NCI-H510A treated with DMSO at 0.1 percent for 48 hours (cell line): ENCODE measurements around the gene ALDOA.
A peak's percentile ranks its signal among the peaks of the same experiment; 100 is the strongest.

Source experiments
- DNase-seq: peaks from one replicate; lab custom pipeline; 2025; lab: John Stamatoyannopoulos, UW

Gene ALDOA

DNA sequence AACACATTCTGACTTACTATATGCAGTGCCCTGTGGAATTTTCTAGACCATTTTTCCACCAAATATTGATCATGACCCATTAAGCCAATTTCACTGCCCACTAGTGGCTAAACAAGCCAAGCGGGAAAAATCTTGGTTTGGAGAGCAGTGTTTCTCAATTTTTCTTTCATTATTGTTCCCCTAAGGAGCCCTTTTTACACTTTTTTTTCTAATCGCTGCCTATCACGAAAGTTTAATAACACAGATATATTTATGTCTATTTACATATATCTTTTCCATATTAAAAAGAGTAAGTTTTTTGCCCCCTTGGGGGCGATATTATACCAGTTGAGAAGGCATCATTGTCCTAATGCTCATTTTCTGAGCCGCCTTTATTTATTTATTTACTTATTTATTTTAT is 23.7 kb upstream of the ALDOA start:
- no peak for DNase-seq

DNA sequence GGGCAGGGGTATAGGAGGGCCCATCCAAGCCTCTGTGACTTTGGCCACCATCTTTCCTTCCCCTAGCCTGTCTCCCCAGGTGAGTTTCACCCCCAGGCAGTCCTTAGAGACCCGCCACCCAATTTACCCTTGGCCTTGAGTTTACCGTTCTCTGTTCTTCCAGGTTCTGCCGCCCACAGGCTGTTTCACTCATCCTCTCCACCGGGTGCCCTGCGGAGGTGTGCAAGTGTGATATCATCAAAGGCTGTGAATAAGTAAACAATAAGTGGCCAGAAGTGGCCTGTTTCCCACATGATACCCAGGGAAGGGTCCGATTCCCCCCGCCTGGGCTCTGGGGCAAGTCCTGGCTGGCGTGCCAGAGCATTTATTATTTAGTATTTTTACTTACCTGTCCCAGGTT is 19.4 kb upstream of the ALDOA start:
- peak; percentile 10 for DNase-seq

DNA sequence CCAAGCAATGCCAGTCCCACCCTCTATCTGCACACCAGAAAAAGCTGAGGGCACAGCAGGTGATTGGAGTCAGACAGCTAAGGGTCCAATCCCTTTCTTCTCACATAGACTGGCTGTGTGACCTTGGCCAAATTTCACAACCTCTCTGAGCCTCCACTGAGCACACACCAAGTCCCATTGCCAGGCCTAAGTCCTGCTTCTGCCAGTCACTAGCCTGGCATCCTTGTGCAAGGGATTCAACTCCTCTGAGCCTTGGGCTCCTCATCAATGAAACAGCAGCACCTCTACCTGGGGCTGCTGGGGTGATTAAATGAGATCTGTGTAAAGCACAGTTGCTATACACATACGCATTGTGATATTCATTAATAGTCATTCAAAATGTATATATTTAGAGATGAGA is 19.0 kb upstream of the ALDOA start:
- DNase-seq: no peak

- DNase-seq: no peak
These were observed 15.7 kb upstream of the ALDOA start for GRCh38 chr16:30049871-30050270.

DNA sequence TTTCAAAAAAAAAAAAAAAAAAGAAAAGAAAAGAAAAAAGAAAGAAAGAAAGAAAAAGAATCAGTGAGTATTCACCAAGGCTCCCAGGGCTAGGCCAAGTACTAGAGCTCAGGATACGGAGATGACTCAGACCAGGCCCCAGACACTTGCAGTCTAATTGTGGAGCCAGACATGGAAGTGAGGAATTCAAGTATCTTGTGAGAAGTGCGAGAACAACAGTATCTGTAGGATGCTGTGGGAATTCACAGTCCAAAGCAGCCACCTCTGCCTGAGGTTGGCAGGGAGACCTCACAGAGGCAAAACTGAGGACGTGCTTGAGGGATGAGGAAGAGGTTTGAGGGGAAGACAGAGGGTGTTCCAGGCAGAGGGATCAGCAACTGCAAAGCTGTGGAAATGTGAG is 14.0 kb upstream of the ALDOA start:
- DNase-seq: no peak

DNA sequence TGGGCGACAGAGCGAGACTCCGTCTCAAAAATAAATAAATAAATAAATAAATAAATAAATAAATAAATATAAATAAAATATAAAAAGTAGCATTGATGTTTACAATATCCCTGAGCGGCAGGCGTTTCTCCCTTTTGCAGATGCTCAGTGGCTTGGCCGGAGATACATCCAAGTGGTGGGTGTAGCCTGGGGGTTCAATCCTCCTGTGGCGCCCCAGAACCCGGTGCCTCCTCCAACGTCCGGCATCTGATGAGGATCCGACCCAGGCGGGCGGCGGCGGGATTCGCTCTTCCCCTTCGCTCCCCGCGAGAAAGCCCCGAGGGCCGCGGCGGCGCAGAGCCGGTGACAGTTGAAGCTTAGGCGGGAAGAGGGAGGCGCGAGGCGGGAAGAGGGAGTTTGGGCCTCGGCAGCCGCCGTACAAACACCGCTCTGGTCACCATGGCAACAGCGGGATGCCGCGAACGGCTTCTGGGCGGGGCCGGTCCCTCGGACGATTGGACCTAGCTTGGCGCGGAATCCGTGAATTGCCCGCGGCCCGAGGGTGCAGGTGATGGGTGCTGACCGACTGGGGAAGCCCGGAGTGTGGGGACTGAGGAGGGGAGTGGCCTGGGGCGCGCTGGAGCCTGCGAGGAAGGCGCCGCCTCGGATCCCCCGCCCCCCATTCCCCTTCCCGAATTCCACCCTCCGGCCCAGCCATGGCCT is 12.7 kb upstream of the ALDOA start:
- peak; percentile 96 for DNase-seq

- DNase-seq: peak; percentile 49
These were observed 12.1 kb upstream of the ALDOA start for GRCh38 chr16:30053376-30054015.

- DNase-seq: no peak
These were observed 11.1 kb upstream of the ALDOA start for GRCh38 chr16:30054451-30054850.

- peak; percentile 47 for DNase-seq
These were observed 10.5 kb upstream of the ALDOA start for GRCh38 chr16:30054959-30055553.

GRCh38 chr16:30060346-30060745 is 5.2 kb upstream of the ALDOA start:
- DNase-seq: no peak

DNA sequence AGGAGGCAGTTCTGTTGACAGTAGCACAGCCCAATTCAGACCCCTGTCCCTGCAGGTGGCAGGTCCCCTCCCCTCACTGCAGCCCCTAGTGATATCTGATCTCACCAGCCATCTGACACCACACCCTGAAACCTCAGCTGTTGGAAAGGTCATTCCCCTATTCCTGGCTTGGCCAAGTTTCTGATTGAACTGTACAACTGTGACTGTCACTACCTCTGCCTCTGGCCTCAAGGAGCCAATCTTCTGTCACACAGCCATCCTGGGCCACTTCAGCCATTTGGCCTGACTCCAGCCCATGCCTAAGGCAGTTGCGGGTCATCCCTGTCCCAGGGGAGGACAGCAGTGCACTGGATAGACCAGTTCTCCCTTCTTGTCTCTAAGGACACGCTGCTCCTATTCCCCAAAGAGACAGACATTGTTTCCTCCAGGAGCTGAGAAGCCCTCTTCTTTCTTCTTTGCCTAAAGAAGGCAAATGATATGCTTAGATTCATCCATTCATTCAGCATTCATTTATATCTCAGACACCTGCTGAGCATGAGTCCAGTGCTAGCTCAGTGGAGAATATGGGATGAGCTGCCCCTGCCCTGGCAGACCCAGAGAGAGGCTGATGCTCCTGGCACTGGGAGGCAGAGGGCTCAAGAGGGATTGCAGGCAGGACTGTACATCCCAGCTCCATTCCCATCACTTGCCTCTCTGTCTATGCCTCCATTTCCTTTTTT is 4.6 kb upstream of the ALDOA start:
- no peak for DNase-seq

DNA sequence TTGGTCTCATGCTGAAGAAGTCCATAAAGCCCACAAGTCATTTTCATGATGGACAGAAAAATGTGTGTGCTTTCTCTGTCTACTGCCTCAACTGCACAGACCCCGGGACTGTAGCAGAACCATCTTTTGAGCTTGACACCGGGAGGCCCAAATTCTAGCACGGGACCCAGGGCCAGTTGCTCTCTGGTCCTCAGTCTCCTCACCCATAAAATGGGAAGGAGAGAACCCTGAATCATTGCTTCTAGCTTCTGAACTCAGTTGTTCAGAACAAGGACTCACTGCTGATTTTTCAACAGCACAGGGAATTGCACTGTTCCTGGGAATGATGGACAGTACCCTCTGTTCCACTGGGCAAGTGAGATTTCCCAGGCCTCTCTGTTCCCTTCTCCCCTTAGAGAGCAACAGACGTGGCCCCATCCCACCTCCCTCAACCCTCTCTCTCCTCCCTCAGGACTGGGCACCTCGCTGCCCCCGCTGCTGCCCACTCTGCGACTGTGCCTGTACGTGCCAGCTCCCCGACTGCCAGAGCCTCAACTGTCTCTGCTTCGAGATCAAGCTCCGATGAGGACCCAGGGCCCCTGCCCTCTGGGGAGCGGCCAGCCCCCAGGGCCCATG is 2.2 kb upstream of the ALDOA start:
- DNase-seq: no peak

DNA sequence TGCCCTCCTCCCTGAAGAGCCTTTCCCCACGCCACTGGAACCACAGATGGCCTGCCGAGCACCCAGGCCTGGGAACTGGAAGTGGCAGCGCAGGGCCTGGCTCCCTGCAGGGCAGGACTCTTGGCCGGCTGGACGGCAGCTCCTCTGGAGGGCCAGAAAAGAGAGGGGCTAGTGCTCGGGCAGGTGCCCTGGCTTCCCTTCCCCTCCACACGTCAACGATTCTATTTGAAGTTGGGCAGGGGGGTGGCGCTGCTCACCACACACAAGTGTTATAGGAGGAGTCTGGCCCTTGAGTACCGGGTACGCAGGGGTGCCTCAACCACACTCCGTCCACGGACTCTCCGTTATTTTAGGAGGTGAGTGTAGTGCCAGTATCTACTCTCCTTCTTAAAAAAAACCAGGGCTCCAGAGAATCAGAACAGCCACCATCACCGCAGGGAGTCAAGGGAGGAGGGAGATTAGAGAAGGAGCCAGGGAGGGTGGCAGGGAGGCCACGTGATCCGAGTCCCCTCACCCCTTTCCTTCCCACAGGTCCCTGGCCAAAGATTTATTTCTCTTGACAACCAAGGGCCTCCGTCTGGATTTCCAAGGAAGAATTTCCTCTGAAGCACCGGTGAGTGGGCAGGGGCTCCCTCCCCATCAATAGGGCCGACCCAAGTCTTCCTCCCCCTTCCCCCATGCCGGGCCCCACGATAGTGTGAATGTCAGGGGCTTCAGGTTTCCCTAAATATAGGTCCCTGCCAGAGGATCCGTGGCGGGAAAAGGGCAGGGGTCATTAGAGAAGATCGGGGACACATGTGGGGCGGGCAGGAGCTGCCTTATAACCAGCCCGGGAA is 1.4 kb upstream of the ALDOA start:
- DNase-seq: peak; percentile 95

GRCh38 chr16:30064729-30065101 is 845 bp upstream of the ALDOA start:
- DNase-seq: no peak

DNA sequence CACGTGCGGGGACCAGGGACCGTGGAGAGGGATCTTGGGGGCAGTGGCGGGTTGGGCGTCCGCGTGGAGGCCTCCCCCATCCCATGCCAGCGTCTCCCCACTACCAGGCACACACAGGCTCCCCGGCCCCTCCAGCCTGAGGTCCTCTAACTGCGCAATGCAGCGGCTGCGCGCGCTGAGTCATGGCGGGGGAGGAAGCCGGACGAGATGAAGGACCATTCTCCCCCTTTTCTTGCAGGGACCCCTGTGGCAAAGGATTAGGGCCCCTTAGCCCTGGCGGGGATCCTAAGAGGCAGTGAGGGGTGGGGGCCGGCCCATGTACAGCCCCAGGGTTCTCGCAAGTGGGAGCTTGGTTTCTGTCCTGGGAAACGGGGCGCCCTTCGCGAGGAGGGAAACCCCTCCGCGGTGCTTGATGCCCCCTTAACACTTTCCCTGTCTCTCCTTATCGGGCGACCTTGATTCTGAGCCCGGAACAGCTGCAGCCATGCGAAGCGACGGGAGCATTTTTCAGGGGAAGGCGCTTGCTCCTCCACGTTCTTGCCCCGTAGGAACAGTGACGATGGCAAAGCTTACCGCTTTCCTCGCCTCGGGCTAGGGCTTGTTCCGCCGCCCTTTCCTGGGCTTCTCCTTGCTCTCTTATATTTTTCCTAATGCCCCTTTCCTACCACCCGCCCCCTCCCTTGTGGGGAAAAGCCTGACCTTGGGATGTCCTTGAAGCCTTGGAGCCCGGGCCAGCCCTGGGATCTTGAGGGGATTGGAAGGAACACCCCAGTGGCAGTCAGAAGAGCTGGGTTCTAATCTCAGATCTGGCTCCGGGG is 592 bp downstream of the ALDOA start:
- no peak for DNase-seq

DNA sequence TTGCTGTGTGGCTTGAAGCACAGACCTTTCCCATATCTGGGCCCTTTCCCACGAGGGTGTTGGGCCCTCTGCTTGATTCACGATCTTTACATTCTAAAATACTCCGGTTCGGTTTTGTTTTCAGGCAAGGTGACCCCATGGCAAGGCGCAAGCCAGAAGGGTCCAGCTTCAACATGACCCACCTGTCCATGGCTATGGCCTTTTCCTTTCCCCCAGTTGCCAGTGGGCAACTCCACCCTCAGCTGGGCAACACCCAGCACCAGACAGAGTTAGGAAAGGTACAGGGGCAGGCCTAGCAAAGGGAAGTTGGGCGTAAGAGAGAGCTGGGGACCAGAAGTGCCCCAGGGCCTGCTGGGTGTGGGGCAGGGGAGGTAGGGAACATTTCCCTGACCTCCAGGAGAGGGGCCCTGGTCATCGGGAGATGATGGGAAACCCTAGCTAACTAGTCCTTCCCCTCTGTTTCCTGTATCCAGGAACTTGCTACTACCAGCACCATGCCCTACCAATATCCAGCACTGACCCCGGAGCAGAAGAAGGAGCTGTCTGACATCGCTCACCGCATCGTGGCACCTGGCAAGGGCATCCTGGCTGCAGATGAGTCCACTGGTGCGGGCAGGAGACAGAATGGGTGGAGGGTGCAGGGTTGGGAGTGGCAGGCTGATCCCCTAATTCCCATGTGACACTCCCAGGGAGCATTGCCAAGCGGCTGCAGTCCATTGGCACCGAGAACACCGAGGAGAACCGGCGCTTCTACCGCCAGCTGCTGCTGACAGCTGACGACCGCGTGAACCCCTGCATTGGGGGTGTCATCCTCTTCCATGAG is 1.4 kb downstream of the ALDOA start:
- no peak for DNase-seq

DNA sequence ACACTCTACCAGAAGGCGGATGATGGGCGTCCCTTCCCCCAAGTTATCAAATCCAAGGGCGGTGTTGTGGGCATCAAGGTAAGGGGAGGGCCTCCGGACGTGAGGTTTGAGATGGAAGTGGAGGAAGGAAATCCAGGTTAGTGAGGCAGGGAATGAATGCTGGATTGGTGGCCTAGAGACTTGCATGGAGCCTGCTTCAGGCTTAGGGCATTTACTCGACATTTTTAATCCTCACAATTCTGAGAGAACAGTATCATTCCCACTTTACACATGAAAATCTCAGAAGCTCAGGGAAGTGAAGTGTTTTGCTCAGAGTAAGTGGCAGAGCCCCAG is 2.0 kb downstream of the ALDOA start:
- DNase-seq: no peak

- no peak for DNase-seq
These were observed 2.8 kb downstream of the ALDOA start for GRCh38 chr16:30068333-30068732.

DNA sequence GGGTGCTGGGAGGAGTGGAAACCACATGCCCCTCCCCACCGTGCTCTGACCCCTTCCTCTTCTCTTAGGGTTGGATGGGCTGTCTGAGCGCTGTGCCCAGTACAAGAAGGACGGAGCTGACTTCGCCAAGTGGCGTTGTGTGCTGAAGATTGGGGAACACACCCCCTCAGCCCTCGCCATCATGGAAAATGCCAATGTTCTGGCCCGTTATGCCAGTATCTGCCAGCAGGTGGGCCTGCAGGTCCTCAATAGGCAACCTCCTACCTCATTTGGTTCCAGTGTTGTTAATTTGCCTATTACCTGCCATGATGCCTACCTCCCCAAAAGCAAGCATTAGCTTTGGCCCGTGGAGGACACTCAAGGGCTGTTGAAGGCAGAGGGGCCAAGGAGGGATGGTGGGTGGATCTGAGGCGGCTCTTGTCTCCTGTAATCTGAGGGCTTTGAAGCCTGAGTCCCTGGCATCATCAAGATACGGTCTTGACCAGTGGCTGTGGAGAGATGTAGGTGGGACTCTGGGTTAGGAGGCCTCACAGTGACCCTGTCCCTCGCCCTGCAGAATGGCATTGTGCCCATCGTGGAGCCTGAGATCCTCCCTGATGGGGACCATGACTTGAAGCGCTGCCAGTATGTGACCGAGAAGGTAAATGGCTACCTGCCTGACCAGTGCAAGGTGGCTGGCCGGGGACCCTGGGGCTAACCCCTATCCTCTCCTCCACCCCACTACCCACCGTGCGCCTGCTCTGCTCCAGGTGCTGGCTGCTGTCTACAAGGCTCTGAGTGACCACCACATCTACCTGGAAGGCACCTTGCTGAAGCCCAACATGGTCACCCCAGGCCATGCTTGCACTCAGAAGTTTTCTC is 3.4 kb downstream of the ALDOA start:
- DNase-seq: no peak
